Keratinocyte (primary cell): Measurements from ENCODE around the gene PAQR5. TPM values are rescaled to one million over a fixed set of nuclear protein-coding genes. Genes with fewer than 3 reads are reported as not detected.

Source experiments
- DNase-seq: peaks from one replicate; pipeline ENCODE4 v3.0.0-alpha.2; 2011; ENCODE audit warnings: low read depth, missing footprints, low spot score
- FAIRE-seq: peaks from 2 replicates; lab custom pipeline; 2011; peaks lifted over from hg19 to GRCh38; lab: Jason Lieb, UNC
- H2AFZ ChIP-seq: 2 replicates; pipeline ENCODE4 v1.6.0; 2012; ENCODE audit warnings: low read length, control low read depth, inconsistent platforms; ENCODE audit not compliant: control insufficient read depth
- H3K27ac ChIP-seq: 2 replicates; pipeline ENCODE4 v1.5.1; 2011; ENCODE audit warnings: low read length; ENCODE audit not compliant: control insufficient read depth, insufficient read depth
- H3K27me3 ChIP-seq: 3 replicates; pipeline ENCODE4 v1.6.0; 2011; ENCODE audit warnings: low read length; ENCODE audit not compliant: control insufficient read depth, insufficient read depth; ENCODE audit errors: extremely low read depth
- H3K36me3 ChIP-seq, 2 experiments: 2 replicates in 1 of 2; 3 replicates in 1 of 2; pipeline ENCODE4 v1.5.1; 2011; ENCODE audit warnings: low read length in 2 of 2, mild to moderate bottlenecking in 1 of 2; ENCODE audit not compliant: control insufficient read depth in 2 of 2, insufficient read depth in 2 of 2; ENCODE audit errors: extremely low read depth in 1 of 2
- H3K4me1 ChIP-seq: 3 replicates; pipeline ENCODE4 v1.5.1; 2011; ENCODE audit warnings: low read length; ENCODE audit not compliant: control insufficient read depth, insufficient read depth; ENCODE audit errors: extremely low read depth
- H3K4me2 ChIP-seq: 3 replicates; pipeline ENCODE4 v1.6.0; 2011; ENCODE audit warnings: low read depth, low read length; ENCODE audit not compliant: control insufficient read depth, insufficient read depth; ENCODE audit errors: extremely low read depth
- H3K4me3 ChIP-seq, 3 experiments: fragments of 200-600 bp in 1 of 3; sonication (generic) in 1 of 3; 2 replicates in 2 of 3; 3 replicates in 1 of 3; pipeline ENCODE4 v1.5.1; 2011 to 2016; ENCODE audit warnings: low read length in 3 of 3, mild to moderate bottlenecking in 3 of 3, control low read depth in 2 of 3, inconsistent platforms in 1 of 3, low read depth in 1 of 3, mixed read lengths in 1 of 3, mixed run types in 1 of 3, moderate library complexity in 1 of 3; ENCODE audit not compliant: control insufficient read depth in 2 of 3, insufficient read depth in 2 of 3; ENCODE audit errors: extremely low read depth in 1 of 3
- H3K79me2 ChIP-seq: 2 replicates; pipeline ENCODE4 v1.6.0; 2012; ENCODE audit warnings: low read length; ENCODE audit not compliant: control insufficient read depth, insufficient read depth
- H3K9ac ChIP-seq: 3 replicates; pipeline ENCODE4 v1.6.0; 2011; ENCODE audit warnings: low read length; ENCODE audit not compliant: control insufficient read depth, insufficient read depth; ENCODE audit errors: extremely low read depth
- H3K9me1 ChIP-seq: 3 replicates; pipeline ENCODE4 v1.6.0; 2011; ENCODE audit warnings: low read length; ENCODE audit not compliant: control insufficient read depth, insufficient read depth; ENCODE audit errors: extremely low read depth
- H3K9me3 ChIP-seq: 2 replicates; pipeline ENCODE4 v1.5.1; 2012; ENCODE audit warnings: low read depth, low read length; ENCODE audit not compliant: control insufficient read depth
- H4K20me1 ChIP-seq: 3 replicates; pipeline ENCODE4 v1.6.0; 2011; ENCODE audit warnings: low read length; ENCODE audit not compliant: control insufficient read depth, insufficient read depth; ENCODE audit errors: extremely low read depth
- EZH2 ChIP-seq: IDR thresholded peaks from one replicate; pipeline ENCODE4 v1.6.1; 2012; ENCODE audit warnings: inconsistent platforms, mild to moderate bottlenecking, low read length, moderate library complexity
- dilution Hi-C: fragments of 300-500 bp; cut with MboI; formaldehyde crosslinking; loops from one replicate; pipeline ENCODE4 v1.7.0; 2020; ENCODE audit warnings: low sequenced_read_pairs; ENCODE audit not compliant: extremely low pct_ligation_motif_present
- polyA plus RNA-seq, 5 experiments: library from polyadenylated mRNA; depleted of rRNA in 3 of 5; stranded (reverse) in 3 of 5; stranded (forward) in 1 of 5; unstranded in 1 of 5; fragments of >200 nt; gene quantifications; 1 replicate in 1 of 5; 2 replicates in 3 of 5; 3 replicates in 1 of 5; pipeline versions ENCODE4 v1.2.1 to v1.2.3, GENCODE V29; 2011 to 2012; ENCODE audit warnings: missing spikeins in 2 of 5, low read depth in 1 of 5, low replicate concordance in 1 of 5
- TF ChIP-seq, protein P1 (sequence below), 3 experiments: IDR thresholded peaks in 1 of 3; conservative IDR thresholded peaks in 1 of 3; optimal IDR thresholded peaks in 1 of 3; 2 replicates in 2 of 3; 3 replicates in 1 of 3; pipeline versions ENCODE3 to v1.5.1; 2011; ENCODE audit warnings: low read length in 3 of 3, mild to moderate bottlenecking in 3 of 3, moderate library complexity in 2 of 3, control low read depth in 1 of 3, inconsistent platforms in 1 of 3; ENCODE audit not compliant: insufficient read depth in 2 of 3; ENCODE audit errors: extremely low read depth in 1 of 3

Gene PAQR5
- polyA plus RNA-seq, 1 donor (not counting 4 experiments of a cell fraction or from before 2014, with no cell fraction given): 0.30 TPM

GRCh38 chr15:69323893-69324430, 25.2 kb downstream of the PAQR5 start:
- H3K9ac ChIP-seq: no peak overlapping the region
- dilution Hi-C loops: no loop called here
- TF ChIP-seq, protein P1, sequence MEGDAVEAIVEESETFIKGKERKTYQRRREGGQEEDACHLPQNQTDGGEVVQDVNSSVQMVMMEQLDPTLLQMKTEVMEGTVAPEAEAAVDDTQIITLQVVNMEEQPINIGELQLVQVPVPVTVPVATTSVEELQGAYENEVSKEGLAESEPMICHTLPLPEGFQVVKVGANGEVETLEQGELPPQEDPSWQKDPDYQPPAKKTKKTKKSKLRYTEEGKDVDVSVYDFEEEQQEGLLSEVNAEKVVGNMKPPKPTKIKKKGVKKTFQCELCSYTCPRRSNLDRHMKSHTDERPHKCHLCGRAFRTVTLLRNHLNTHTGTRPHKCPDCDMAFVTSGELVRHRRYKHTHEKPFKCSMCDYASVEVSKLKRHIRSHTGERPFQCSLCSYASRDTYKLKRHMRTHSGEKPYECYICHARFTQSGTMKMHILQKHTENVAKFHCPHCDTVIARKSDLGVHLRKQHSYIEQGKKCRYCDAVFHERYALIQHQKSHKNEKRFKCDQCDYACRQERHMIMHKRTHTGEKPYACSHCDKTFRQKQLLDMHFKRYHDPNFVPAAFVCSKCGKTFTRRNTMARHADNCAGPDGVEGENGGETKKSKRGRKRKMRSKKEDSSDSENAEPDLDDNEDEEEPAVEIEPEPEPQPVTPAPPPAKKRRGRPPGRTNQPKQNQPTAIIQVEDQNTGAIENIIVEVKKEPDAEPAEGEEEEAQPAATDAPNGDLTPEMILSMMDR (optimal IDR thresholded peaks at IDR 0.05 in 1 of 3, IDR thresholded peaks at IDR 0.05 in 1 of 3, conservative IDR thresholded peaks at IDR 0.05 in 1 of 3; ENCODE audit: extremely low read depth in 1 of 3, insufficient read depth in 2 of 3, low read length in 3 of 3): no peak
- TF ChIP-seq EZH2: no peak
- H3K4me2 ChIP-seq: no peak overlapping the region
- H3K4me1 ChIP-seq: no peaks in the 10 kb centered on the region
- no peaks in the 10 kb centered on the region for H3K9me1 ChIP-seq
- no peak for FAIRE-seq
- no peak overlapping the region for H2AFZ ChIP-seq
- H3K79me2 ChIP-seq: no peaks in the 10 kb centered on the region
- no peak overlapping the region for H3K27ac ChIP-seq
- H4K20me1 ChIP-seq: no peaks in the 10 kb centered on the region
- no peaks in the 10 kb centered on the region for H3K9me3 ChIP-seq
- DNase-seq: no peak
- no peak overlapping the region for H3K4me3 ChIP-seq
- H3K36me3 ChIP-seq: no peaks in the 10 kb centered on the region
- peaks cover 19% of the 10 kb centered on the region for H3K27me3 ChIP-seq

DNA sequence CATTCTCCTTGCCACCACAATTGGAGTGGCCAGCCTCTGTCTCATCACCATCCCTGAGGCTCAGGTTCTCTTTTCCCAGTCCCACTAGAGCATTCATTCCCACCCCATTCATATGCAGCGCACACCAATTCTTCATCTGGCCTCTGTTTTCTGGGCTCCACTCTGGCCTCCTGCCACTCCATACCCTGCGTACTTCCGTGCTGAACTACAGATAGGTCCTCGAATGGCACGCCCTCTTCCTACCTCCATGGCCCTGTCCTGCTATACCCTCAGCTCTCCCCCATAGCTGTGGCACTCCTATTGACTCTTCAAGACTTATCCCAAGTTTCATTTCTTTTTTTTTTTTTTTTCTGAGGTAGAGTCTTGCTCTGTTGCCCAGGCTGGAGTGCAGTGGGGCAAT, 25.9 kb downstream of the PAQR5 start:
- Histone ChIP-seq H3K79me2 (no peaks in the 10 kb centered on the region), H3K4me1 (no peaks in the 10 kb centered on the region), H3K9me3 (no peaks in the 10 kb centered on the region), H3K36me3 (no peaks in the 10 kb centered on the region), H3K9me1 (no peaks in the 10 kb centered on the region), H3K27me3 (peaks cover 16% of the 10 kb centered on the region), H2AFZ (no peak overlapping the region), H3K4me2 (no peak overlapping the region), H4K20me1 (no peaks in the 10 kb centered on the region), H3K9ac (no peak overlapping the region), H3K27ac (no peak overlapping the region), H3K4me3 (no peak overlapping the region)
- DNase-seq: no peak
- TF ChIP-seq EZH2: no peak
- TF ChIP-seq, protein P1 (optimal IDR thresholded peaks at IDR 0.05 in 1 of 3, IDR thresholded peaks at IDR 0.05 in 1 of 3, conservative IDR thresholded peaks at IDR 0.05 in 1 of 3; ENCODE audit: extremely low read depth in 1 of 3, insufficient read depth in 2 of 3, low read length in 3 of 3): no peak
- FAIRE-seq: no peak
- dilution Hi-C loops: no loop called here
